Measurements from ENCODE around the gene DNMT1. TPM values are rescaled to one million over a fixed set of nuclear protein-coding genes. Genes with fewer than 3 reads are reported as not detected.

Gene DNMT1
- total RNA-seq, 1 experiment from 2014 or later: 133 TPM

DNA sequence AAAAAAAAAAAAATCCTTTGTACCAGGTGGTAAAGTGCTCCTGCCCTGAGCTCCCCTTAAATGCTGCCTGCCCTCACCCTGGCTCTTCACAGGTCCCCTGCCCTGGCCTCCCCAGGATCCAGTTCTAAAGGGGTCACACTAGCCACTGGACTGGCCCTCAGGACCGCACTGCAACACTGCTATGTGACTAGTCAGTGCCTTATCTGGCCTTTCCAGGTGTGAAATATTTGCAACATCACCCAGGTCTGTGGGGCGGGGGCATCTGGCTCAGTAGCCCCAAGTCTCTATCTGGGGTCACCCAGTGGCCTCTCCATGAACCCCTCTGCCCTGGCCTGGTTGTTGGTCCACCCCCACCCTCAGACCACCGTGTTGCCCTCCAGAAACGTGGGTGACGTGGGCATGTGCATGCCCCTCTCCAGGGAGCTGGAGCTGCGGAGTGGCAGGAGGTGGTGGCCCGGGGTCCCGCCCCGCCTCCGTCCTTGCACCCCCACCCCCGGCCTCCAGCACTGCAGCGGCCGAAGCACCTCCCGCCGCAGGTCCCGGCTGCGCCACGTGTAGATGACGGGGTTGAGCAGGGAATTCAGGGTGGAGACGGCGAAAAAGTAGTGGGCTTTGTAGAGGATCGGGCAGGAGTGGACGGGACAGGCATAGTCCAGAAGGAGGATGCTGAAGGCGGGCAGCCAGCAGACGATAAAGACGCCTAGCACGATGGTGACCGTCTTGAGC lies 28.9 kb upstream of the DNMT1 start:
- H3K4me1 Mint-ChIP-seq (ENCODE audit: low read depth, unreplicated experiment): no peaks in the 10 kb centered on the region
- no peaks in the 10 kb centered on the region for H3K36me3 Mint-ChIP-seq (ENCODE audit: insufficient read depth, unreplicated experiment)
- intact Hi-C loops (cut with micrococcal nuclease; ENCODE audit: unreplicated experiment): no loop called here
- no peaks in the 10 kb centered on the region for H3K27me3 Mint-ChIP-seq (ENCODE audit: unreplicated experiment)
- DNase-seq: no peak
- no peak overlapping the region for H3K4me3 Mint-ChIP-seq (ENCODE audit: low read depth, unreplicated experiment)
- CTCF ChIA-PET: no interaction called here
- no TSS peak for BruUV-seq (replicated peaks)
- no peak overlapping the region for H3K27ac Mint-ChIP-seq (ENCODE audit: unreplicated experiment)
- H3K9me3 Mint-ChIP-seq (ENCODE audit: low read depth, unreplicated experiment): no peaks in the 10 kb centered on the region
- TF ChIP-seq, protein P1, sequence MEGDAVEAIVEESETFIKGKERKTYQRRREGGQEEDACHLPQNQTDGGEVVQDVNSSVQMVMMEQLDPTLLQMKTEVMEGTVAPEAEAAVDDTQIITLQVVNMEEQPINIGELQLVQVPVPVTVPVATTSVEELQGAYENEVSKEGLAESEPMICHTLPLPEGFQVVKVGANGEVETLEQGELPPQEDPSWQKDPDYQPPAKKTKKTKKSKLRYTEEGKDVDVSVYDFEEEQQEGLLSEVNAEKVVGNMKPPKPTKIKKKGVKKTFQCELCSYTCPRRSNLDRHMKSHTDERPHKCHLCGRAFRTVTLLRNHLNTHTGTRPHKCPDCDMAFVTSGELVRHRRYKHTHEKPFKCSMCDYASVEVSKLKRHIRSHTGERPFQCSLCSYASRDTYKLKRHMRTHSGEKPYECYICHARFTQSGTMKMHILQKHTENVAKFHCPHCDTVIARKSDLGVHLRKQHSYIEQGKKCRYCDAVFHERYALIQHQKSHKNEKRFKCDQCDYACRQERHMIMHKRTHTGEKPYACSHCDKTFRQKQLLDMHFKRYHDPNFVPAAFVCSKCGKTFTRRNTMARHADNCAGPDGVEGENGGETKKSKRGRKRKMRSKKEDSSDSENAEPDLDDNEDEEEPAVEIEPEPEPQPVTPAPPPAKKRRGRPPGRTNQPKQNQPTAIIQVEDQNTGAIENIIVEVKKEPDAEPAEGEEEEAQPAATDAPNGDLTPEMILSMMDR (IDR thresholded peaks at IDR 0.05; ENCODE audit: unreplicated experiment): no peak

DNA sequence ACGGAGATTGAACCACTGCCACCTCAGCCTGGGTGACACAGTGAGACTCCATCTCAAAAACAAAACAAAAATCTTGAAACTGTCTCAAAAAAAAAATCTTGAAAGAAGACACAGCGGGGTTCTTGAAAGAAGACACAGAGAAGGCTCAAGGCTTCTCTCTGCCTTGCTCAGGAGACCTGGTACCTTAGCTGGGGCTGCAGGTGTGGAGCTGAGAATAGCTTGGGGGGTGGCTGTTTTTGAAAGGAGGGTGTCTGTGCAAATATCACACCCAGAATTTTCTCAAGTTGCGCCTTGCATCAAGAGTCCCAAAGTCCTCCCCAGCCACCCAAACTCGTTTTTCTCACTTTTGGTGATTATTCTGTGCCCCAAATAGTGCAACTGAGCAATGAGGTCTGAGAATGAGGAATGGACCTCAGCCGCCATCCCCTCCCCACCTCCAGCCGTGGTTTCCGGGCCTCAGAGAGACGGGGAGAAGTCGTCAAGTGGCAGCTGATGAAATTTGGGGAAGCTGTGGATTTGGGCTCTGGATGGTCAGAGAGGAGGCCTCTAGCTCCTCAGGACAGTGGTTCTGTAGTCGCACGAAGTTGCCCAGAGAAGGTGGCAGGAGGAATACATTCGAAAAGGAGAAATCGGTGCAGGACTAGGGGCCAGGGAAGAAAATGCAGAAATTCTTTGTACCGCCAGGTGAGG lies 27.6 kb upstream of the DNMT1 start:
- TF ChIP-seq, protein P1 (IDR thresholded peaks at IDR 0.05; ENCODE audit: unreplicated experiment): no peak
- Mint-ChIP-seq H3K27me3 (ENCODE audit: unreplicated experiment) (no peaks in the 10 kb centered on the region), H3K4me1 (ENCODE audit: low read depth, unreplicated experiment) (no peaks in the 10 kb centered on the region), H3K36me3 (ENCODE audit: insufficient read depth, unreplicated experiment) (no peaks in the 10 kb centered on the region), H3K27ac (ENCODE audit: unreplicated experiment) (no peak overlapping the region), H3K4me3 (ENCODE audit: low read depth, unreplicated experiment) (no peak overlapping the region), H3K9me3 (ENCODE audit: low read depth, unreplicated experiment) (no peaks in the 10 kb centered on the region)
- no peak for DNase-seq
- intact Hi-C loops (cut with micrococcal nuclease; ENCODE audit: unreplicated experiment): no loop called here
- CTCF ChIA-PET: no interaction called here
- no TSS peak for BruUV-seq (replicated peaks)

DNA sequence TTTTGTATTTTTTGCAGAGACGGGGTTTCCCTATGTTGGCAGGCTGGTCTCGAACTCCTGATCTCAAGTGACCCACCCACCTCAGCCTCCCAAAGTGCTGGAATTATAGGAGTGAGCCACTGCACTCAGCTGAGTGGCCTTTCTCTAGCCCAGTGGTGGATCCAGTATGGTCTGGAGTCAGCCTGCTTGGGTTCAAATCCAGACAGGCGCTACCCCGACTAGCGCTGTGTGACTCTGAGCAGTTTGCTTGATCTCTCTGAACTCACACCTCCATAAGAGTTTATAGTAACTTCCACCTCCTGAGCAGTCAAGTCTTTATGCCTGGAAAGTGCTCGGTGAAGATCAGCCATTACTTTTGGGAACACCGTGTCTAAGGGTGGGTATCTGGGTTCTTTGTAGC lies 25.9 kb upstream of the DNMT1 start:
- CTCF ChIA-PET: interaction anchor here (1.2 to 1.5 kb wide), 2 partner anchors 11 to 29 kb away, joined by 3 to 4 read pairs; no protein-coding TSS in a partner anchor
- H3K27ac Mint-ChIP-seq (ENCODE audit: unreplicated experiment): no peak overlapping the region
- DNase-seq: no peak
- TF ChIP-seq, protein P1 (IDR thresholded peaks at IDR 0.05; ENCODE audit: unreplicated experiment): no peak
- no peaks in the 10 kb centered on the region for H3K9me3 Mint-ChIP-seq (ENCODE audit: low read depth, unreplicated experiment)
- H3K36me3 Mint-ChIP-seq (ENCODE audit: insufficient read depth, unreplicated experiment): peaks cover 5% of the 10 kb centered on the region
- no peaks in the 10 kb centered on the region for H3K27me3 Mint-ChIP-seq (ENCODE audit: unreplicated experiment)
- intact Hi-C loops (cut with micrococcal nuclease; ENCODE audit: unreplicated experiment): no loop called here
- no peaks in the 10 kb centered on the region for H3K4me1 Mint-ChIP-seq (ENCODE audit: low read depth, unreplicated experiment)
- no peak overlapping the region for H3K4me3 Mint-ChIP-seq (ENCODE audit: low read depth, unreplicated experiment)
- no TSS peak for BruUV-seq (replicated peaks)

DNA sequence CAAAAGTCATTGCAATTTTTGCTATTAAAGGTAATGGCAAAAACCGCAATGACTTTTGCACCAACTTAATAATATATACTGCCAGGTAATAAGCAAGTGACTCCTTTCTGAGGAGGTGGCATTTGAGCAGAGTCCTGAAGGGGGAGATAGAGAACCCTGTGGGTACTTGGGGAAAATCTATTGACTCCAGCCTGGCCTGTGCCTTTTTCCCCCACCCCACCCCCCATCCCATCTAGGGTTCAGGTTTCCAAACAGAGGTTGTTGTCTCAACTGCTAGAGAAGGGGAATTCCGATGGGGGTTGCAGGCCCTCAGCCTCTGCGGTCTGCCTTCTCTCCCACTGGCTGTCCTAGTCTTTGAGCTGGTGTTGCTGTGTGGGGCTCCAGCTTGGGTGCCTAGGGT lies 24.9 kb upstream of the DNMT1 start:
- peaks cover 5% of the 10 kb centered on the region for H3K36me3 Mint-ChIP-seq (ENCODE audit: insufficient read depth, unreplicated experiment)
- CTCF ChIA-PET: interaction anchor here (0.7 to 1.5 kb wide), 4 partner anchors 12 to 91 kb away, joined by 3 to 4 read pairs (median 3); no protein-coding TSS in a partner anchor
- TF ChIP-seq, protein P1 (IDR thresholded peaks at IDR 0.05; ENCODE audit: unreplicated experiment): no peak
- H3K9me3 Mint-ChIP-seq (ENCODE audit: low read depth, unreplicated experiment): no peaks in the 10 kb centered on the region
- intact Hi-C loops (cut with micrococcal nuclease; ENCODE audit: unreplicated experiment): no loop called here
- H3K4me1 Mint-ChIP-seq (ENCODE audit: low read depth, unreplicated experiment): no peaks in the 10 kb centered on the region
- no peak overlapping the region for H3K4me3 Mint-ChIP-seq (ENCODE audit: low read depth, unreplicated experiment)
- no peak overlapping the region for H3K27ac Mint-ChIP-seq (ENCODE audit: unreplicated experiment)
- H3K27me3 Mint-ChIP-seq (ENCODE audit: unreplicated experiment): no peaks in the 10 kb centered on the region
- DNase-seq: peak; percentile 41
- BruUV-seq (replicated peaks): no TSS peak
